ENCODE measurements around the gene PREX1. TPM values are rescaled to one million over a fixed set of nuclear protein-coding genes. Genes with fewer than 3 reads are reported as not detected.
A peak's percentile ranks its signal among the peaks of the same experiment; 100 is the strongest.

The PREX1 gene
- polyA plus RNA-seq, 1 experiment: 1.3 TPM

DNA sequence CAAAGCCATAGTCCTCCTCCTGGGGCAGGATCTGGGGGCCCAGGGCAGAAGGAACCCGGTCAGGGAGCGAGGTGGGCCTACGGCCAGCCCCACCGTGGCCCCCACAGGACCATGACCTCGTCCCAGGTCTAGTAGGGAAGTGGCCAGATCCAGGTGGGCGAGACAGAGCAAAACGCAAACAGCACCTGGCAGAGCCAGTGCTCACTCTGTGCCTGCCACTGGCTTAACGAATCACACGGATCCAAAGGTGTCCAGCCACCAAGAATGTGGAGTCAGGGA is 169.7 kb downstream of the PREX1 start:
- H3K4me3 ChIP-seq (ENCODE audit: low read depth, low read length): no peak overlapping the region
- no peak for TF ChIP-seq CTCF (IDR thresholded peaks at IDR 0.05; ENCODE audit: insufficient read depth, low read depth, low read length)
- no peak for DNase-seq (ENCODE audit: low read depth)
- no peaks in the 10 kb centered on the region for H3K27me3 ChIP-seq (ENCODE audit: control insufficient read depth, insufficient read depth, low read length)
- CTCF ChIA-PET: interaction anchor here (0.7 to 9.1 kb wide), 34 partner anchors 9 to 956 kb away, joined by 3 to 240 read pairs (median 6); no protein-coding TSS in a partner anchor
- H3K36me3 ChIP-seq (ENCODE audit: control insufficient read depth, insufficient read depth, low read length): no peaks in the 10 kb centered on the region
- POLR2A ChIA-PET: no interaction called here

GRCh38 chr20:48657426-48658197 is 170.2 kb downstream of the PREX1 start:
- DNase-seq (ENCODE audit: low read depth): no peak
- H3K36me3 ChIP-seq (ENCODE audit: control insufficient read depth, insufficient read depth, low read length): no peaks in the 10 kb centered on the region
- H3K4me3 ChIP-seq (ENCODE audit: low read depth, low read length): no peak overlapping the region
- ChIA-PET CTCF (interaction anchor here (0.7 to 9.1 kb wide), 44 partner anchors 9 to 956 kb away, joined by 3 to 240 read pairs (median 4); no protein-coding TSS in a partner anchor), POLR2A (no interaction called here)
- TF ChIP-seq CTCF (IDR thresholded peaks at IDR 0.05; ENCODE audit: insufficient read depth, low read depth, low read length): peak; percentile 92
- H3K27me3 ChIP-seq (ENCODE audit: control insufficient read depth, insufficient read depth, low read length): no peaks in the 10 kb centered on the region

DNA sequence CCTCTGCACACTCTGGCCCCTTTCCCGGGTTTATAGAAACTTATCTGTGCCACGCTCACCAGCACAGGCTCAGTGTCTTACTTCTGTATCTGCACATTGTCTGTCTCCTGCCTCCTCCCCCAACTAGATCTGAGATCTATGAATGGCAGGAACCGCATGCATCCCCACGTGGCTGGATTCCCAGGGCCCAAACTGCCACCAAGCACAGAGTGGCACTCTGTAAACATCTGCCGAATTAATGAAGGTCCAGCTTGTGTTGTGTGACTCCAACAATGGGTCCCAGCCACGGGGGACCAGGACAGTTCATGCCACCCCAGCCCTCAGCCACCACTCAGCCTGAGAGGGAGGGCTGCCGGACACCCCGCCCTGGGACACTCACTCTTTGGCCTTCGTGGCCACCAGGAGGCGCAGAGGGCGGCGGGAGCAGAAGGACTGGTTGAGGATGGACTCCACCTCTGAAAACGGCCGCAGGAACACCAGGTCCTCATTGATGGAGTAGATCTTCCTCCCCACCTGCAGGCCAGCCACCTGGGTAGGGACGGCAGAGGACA is 171.1 kb downstream of the PREX1 start:
- CTCF ChIA-PET: interaction anchor here (0.7 to 9.1 kb wide), 31 partner anchors 8 to 266 kb away, joined by 3 to 240 read pairs (median 4); no protein-coding TSS in a partner anchor
- POLR2A ChIA-PET: no interaction called here
- Histone ChIP-seq H3K4me3 (ENCODE audit: low read depth, low read length) (no peak overlapping the region), H3K36me3 (ENCODE audit: control insufficient read depth, insufficient read depth, low read length) (no peaks in the 10 kb centered on the region), H3K27me3 (ENCODE audit: control insufficient read depth, insufficient read depth, low read length) (no peaks in the 10 kb centered on the region)
- no peak for DNase-seq (ENCODE audit: low read depth)
- TF ChIP-seq CTCF (IDR thresholded peaks at IDR 0.05; ENCODE audit: insufficient read depth, low read depth, low read length): peak; percentile 23; the same call in 1 of the 2 replicates

GRCh38 chr20:48656137-48656536 is 171.7 kb downstream of the PREX1 start:
- no peak for TF ChIP-seq CTCF (IDR thresholded peaks at IDR 0.05; ENCODE audit: insufficient read depth, low read depth, low read length)
- no peaks in the 10 kb centered on the region for H3K36me3 ChIP-seq (ENCODE audit: control insufficient read depth, insufficient read depth, low read length)
- no peak overlapping the region for H3K4me3 ChIP-seq (ENCODE audit: low read depth, low read length)
- POLR2A ChIA-PET: no interaction called here
- CTCF ChIA-PET: interaction anchor here (1.0 to 9.1 kb wide), 12 partner anchors 11 to 252 kb away, joined by 3 to 240 read pairs (median 11); no protein-coding TSS in a partner anchor
- no peaks in the 10 kb centered on the region for H3K27me3 ChIP-seq (ENCODE audit: control insufficient read depth, insufficient read depth, low read length)
- DNase-seq (ENCODE audit: low read depth): no peak

GRCh38 chr20:48653706-48654051 is 174.1 kb downstream of the PREX1 start:
- no peak for TF ChIP-seq CTCF (IDR thresholded peaks at IDR 0.05; ENCODE audit: insufficient read depth, low read depth, low read length)
- no peak for DNase-seq (ENCODE audit: low read depth)
- ChIA-PET CTCF (interaction anchor here (0.9 to 9.1 kb wide), 2 partner anchors 255 to 975 kb away, joined by 3 to 240 read pairs; no protein-coding TSS in a partner anchor), POLR2A (no interaction called here)
- no peaks in the 10 kb centered on the region for H3K27me3 ChIP-seq (ENCODE audit: control insufficient read depth, insufficient read depth, low read length)
- H3K36me3 ChIP-seq (ENCODE audit: control insufficient read depth, insufficient read depth, low read length): no peaks in the 10 kb centered on the region
- no peak overlapping the region for H3K4me3 ChIP-seq (ENCODE audit: low read depth, low read length)

All from BJ (cell line).